Astrocyte of the hippocampus (primary cell): ENCODE results near the gene NEK6.

Experiments
- DNase-seq: peaks from one replicate; pipeline ENCODE4 v3.0.0; 2011; ENCODE audit warnings: low read depth, low spot score

Gene NEK6

DNA sequence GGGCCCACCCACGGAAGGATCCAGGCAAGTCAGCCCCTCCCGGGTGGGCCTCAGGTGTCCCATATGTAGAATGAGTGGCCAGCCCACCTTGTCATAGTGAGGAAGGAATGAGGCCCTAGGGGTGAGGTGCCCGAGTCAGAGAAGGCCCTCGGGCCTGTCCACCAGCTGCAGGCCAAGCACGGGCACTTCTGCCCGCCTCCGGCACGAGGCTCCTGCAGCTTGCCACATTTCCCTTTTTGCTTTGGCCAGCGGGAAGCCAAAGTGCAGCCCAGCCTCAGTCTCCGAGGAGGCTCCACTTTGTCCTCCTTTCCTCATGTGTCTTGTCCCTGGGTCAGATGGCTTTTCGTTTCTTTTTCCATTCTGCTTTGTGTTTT is 84.6 kb downstream of the NEK6 start:
- DNase-seq: no peak

DNA sequence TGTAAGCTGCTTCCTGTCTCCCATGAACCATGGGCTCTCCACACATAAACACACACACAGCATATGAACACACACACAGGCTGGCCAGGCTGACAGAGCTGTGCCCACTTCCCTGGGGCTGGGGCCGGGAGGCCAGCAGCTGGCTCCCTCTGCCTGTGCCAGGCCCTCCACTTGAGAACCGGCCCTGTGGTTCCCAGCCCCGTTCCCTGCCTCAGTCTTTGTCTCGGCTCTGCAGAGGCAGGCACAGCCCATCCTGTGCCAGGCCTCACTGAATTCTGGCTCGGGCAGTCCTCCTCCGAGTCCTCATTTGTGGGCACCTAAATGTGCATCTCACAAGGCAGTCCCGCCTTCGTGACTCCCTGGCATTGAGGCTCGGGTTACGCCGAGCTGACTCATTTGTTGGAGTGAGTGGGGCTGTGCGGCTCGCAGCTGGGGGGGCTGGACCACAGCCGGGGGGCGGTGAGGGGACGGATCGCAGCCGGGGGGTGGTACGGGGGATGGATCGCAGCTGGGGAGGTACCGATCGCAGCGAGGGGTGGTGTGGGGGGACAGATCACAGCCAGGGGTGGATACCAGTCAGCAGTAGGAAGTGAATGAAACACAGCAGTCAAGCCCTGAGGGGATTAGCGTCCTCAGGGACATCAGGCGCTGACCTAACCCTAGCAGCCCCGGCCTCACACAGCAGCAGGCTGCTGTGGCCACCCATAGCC is 85.2 kb downstream of the NEK6 start:
- peak; percentile 97 for DNase-seq

DNA sequence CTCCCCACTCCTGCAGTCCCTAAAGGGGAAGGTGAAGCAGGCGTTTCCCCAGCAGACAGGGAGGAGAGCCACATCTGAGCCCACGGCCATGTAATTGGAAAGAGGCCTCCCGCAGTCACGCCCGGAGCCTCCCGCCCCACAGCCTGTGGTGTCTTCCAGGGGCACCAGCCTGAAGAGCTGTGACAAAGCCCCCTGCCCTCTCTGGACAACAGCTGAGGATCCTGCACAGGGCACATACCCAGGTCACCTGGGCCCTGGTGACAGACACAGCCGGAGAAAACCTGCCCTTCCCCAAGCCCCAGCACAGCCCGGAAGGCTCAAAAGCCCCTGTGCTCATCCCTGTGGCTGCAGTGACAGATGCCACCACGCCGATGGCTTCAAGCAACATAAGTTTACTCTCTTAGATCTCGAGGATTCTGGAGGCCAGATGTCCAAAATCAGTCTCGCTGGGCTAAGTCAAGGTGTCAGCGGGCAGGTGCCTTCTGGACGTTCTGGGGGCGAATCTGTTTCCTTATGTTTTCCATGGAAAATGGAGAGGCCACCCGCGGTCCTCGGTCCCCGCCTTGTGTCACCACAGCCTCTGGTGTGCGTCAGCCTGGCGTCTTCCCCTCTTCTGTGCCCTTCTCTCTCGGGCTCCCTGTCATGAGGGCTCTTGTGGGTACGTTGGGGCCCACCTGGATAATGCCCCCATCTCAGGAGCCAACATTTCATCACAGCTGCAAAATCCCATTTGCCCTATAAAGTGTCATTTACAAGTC is 86.0 kb downstream of the NEK6 start:
- DNase-seq: no peak

DNA sequence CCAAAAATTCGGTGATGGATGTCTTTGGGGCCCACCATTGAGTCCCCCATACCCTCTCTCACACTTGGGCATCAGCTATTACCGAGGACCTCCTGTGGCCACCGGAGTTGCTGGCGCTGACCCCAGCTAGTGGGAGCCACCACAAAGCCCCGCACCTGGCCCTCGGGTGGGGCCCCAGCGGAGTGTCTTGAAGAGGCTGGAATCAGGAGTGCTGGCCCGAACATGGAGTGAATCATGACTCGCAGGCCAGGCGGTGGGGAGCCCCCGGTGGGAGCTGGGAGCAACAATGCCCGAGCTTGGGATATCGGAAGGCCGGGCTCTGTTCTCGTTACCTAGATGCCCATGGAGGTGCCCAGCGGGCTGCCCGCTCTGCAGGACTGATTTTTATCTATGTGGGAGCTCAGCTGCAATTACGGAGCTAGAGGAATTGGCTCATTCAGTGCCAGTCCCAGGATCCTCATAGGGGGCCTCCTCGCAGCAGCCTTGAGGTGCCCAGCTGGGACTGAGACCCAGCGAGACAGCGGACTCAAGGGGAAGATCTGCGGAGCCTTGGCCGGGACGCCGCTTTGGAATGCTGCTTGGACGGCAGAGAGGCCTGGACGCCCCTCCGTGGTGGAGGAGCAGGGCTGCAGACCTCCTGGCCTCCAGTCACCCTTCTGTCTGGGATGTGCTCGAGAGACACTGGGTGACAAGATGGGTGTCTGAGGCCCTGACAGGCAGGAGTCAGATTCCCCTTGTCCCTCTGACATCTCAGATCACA is 86.7 kb downstream of the NEK6 start:
- DNase-seq: no peak

DNA sequence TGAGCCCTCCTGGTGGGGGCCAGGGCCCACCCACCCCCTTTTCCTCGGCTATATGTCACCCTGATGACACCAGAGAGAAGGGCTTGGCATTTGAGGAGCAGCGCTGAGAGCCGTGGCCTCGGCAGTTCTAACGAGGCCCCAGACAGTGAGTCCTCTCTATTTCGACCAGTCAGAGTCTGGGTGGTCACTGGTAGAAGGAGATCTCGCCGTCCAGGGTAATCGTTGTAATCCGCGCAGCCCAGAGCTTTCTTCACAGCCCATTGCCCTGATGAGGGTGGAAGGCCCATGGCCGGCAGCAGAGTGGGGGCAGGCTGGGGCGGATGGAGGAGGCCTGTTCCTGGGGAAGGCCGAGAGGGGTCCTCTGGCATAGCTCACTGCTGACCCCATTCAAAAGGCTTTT is 87.3 kb downstream of the NEK6 start:
- DNase-seq: no peak

DNA sequence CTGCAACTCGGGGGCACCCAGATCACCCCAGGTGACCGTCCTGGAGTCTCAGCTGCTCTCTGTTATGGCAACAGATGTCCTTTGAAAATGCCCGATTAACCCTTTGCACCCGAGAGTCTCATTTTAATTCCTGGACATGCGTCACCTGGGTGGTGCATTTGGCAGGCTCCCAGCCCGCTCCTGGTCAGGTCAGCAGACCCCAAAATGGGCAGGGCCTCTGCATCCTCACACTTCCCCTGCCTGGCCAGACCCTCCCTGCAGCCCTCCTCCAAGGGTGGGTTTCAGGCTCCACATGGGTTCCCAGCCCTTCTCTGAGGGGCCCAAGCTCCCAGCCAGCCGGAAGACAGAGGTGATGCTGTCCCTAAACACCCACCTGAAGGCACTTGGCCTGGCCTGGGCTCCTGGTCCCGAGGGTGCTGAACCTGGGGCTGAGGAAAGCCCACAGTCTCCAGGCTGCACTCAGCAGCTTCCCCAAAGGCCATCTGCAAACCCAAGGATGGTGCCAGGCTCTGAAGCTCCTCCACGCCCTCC is 88.1 kb downstream of the NEK6 start:
- DNase-seq: no peak

DNA sequence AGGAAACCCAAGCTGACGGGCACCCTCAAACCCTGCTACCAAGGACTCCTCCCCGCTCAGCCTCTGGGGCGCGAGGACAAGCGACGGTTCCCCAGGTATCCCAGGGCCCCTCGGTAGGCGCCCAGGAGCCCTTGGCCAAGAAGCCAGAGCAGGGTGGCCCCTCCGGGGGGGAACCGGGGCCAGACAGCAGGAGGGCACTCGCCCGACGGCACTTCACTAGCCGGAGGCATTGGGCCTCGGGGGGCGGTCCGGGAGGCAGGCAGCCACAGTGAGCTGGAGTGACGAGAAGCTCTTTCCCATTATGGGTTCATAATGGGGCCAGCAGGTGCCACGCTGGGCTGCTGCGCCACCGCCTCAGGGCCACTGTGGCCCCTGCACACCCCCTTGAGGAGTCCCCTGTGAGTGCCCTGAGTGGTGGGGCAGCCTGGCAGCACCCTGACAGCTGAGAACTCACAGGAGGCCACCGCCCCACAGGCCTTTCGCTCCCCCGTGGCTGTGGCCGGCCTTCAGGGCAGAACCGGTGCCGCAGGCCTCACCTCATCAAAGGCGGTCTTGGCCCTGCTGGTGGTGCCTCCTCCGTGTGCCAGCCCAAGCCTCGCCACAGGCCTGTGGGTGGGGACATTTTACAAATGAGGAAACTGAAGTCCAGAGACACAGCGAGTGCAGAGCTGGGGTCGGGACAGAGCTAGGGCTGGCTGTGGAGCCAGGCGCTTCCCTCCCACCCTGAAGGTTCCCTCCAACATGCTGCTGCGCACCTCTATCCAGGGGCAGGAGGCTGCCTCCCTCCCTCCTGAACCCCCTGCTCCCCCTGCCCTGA is 88.8 kb downstream of the NEK6 start:
- DNase-seq: no peak

DNA sequence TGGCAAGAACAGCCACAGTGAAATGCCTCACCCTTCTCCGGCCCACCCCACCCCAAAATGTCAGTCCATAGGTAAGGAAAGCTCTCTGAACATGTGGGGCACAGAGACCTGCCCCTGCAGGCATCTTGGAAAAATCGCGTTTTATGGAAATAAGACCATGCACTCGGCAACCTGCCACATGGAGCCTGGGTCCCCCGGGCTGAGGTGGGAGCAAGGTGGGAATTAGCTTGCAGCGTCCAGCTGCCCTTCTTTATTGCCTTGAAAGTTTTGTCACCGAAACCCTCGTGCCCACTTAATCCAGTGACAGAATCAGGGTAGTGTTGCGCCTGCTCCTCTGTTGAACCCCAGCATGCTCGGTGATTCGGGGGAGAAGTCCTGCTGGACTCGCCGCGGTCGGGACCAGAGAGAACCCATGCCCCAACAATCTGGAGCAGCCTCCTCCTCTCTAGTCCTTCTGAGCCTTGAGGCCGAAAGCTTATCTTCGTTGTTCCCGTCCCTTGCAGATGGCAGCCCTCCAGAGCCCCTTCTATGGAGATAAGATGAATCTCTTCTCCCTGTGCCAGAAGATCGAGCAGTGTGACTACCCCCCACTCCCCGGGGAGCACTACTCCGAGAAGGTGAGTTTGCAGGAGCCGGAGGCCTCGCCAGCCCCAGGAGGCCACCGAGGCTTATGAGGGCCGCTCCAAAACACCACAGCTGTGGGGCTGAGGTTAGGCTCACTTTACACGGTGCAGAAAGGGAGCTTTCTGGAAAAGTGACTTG is 89.6 kb downstream of the NEK6 start:
- DNase-seq: no peak

DNA sequence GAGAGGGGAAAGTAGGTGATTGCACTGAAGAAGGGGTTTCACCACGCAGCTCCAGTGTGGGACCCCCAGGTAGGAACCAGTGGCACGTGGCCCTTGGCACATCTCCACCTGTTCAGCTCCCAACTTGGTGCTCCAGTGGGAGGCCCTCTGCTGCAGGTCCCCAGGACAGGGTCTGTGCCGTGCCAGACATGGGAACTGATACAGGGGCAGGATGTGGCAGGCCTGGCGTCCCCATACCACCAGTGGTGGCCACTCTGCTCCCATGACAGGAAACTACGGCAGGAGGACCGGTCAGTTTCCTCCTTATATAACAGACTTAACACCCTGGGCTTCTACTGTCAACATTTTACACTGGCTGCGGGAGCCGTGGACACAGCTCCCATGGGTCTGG is 90.2 kb downstream of the NEK6 start:
- no peak for DNase-seq

DNA sequence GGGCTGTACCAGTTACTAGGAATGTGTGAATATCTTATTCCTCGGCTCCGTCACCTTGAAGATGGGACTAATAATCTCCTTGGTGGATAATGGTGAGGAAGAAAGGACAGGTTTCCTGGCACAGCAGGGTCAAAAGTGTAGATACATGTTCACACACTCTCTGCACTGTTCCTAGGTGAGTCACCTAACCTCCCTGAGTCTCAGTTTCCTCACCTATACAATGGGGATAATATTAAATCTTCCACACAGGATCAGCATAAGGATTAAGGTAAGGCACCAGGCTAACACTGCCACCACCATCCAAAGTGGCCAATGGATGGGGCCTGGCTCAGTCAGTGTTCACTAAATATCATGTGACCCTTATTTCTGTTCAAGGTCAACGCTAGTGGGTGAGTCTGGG is 90.6 kb downstream of the NEK6 start:
- no peak for DNase-seq

DNA sequence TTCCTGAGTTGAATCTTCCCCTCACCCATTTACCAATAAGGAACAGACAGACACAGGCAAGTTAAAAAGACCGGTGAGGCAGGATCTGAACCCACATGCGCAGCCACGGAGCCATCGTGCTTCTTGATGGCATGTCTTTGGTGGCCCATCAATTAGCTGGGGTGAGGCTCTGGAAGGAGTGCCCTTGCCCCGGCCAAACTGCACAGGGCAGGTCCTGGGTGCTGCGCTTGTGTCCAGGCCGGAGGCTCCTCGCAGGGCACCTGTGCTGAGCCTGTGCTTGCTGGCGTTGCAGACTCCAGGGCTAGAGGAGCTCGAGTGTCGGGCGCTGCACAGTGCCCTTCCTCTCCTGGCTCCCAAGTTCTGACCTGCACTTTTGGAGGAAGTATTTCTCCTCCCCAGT is 91.1 kb downstream of the NEK6 start:
- DNase-seq: no peak

DNA sequence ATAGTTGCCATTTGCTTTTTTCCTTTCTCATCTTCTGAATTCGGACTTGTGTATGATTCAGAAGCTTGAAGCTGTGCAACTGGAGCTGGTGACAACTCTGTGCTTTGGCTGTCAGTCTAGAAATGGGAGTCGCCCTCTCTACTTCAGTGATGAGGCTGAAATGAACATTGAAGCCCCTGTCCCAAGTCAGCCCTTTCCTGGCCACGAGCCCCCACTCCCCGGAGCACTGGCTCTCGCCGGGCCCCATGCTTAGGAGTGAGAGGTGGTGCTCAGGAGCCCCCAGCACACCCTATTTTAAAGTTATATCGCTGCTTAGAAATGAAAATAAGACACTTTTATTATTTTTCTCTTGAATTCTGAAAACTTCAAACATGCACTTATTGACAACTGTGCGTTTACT is 91.5 kb downstream of the NEK6 start:
- DNase-seq: no peak

DNA sequence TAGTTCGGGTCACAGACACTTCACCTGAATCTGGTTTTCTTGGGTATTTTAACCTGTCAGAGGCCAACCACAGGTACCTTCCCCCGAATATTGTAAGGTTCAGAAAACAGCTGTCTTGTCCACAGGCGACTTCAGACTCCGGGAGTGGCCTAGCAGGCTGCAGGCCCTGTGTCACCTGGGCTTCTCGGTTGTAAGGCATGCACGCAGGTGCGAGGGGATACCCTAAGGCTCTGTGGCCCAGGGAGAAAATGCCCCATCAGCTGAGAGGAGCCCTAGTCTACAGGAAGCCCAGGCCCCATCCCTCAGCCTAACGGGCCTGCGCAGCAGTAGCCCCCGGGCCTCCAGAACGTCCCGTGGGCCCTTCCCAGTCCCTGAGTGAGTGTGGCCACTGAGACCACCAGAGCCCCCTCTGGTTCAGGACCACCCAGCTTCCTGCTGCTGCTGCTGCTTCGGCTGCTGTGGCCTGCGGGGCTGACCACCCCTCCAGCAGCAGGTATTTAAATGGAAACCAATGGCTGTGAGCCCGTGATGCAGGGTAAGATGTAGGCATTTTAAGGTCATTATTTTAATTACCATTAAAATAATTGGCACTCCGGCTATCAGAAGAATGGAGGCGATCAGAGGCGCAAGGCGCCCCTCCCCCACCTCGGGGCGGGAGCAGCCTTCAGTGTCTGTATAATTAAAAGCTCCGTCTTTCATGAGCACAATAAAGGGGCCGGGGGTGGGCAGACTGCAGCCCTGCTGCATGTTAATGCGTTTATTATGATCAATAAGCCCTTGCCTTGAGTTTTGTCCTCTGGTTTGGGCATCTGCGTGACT is 92.1 kb downstream of the NEK6 start:
- no peak for DNase-seq

DNA sequence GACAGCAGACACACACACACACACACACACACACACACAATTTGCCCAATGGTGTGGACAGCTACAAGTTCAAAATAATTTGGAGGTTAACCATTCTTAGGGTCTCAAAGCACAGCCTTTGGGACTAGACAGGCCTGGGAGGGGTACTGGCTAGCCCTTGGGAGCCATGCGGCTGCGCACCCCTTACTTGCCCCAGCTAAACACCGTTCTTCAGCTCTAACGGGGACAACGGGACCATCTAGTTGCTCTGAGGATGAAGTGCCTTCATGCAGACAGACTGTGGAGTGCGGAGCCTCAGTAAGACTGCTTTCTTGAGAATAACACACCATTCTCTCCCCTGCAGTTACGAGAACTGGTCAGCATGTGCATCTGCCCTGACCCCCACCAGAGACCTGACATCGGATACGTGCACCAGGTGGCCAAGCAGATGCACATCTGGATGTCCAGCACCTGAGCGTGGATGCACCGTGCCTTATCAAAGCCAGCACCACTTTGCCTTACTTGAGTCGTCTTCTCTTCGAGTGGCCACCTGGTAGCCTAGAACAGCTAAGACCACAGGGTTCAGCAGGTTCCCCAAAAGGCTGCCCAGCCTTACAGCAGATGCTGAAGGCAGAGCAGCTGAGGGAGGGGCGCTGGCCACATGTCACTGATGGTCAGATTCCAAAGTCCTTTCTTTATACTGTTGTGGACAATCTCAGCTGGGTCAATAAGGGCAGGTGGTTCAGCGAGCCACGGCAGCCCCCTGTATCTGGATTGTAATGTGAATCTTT is 92.9 kb downstream of the NEK6 start:
- DNase-seq: no peak

DNA sequence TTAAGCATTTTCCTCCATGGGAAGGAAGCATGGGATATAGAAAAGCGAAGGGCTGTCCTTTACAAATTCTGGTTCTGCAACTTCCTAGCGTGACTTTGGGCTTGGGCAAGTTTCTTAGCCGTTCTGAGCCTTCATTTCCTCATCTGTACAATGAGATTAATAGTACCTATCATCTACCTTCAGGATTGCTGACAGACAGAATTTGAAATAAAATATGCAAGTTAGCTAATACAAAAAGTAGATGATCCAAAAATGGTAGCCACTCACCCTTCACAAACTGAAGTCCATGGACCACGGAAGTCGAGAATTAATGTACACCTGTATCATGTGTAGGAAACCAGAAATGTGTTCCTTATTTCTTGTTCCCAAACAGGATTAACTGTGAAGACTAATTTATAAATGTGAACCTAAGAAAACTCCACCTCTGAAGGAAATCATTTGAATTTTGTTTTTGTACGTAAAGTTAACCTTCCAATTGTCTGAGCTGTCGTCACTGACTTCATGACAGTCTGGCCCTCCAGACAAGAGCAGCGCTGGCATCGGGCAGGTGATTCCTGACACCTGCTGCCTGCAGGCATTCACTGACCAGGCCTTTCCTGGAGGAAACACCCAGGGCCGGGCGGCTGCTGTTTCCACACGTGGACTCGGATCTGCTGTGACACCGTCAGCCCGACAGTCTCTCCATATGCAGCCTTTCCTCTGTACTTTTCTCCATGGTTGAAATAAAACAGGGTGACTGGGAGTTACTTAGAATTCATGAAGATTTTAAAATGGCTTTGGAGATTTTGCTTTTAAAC is 94.1 kb downstream of the NEK6 start:
- no peak for DNase-seq

DNA sequence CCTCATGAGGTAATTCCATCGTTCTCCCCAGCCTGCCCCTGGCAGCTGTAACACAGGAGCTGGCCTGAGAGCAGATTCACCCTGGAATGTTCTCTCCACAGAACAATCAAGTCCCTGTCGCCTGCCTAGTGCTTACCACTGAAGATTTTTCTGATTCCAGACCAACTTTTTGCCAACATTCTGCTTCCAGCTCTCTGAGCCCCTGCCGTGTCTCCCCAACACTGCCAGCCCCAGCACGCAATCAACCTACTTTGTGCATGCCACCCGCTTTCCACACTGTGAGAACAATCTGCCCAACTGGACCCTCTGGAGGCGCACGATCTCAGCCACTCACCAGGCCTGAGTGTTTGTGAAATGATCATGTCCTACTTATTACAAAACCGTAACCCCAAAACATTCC is 94.9 kb downstream of the NEK6 start:
- DNase-seq: no peak

DNA sequence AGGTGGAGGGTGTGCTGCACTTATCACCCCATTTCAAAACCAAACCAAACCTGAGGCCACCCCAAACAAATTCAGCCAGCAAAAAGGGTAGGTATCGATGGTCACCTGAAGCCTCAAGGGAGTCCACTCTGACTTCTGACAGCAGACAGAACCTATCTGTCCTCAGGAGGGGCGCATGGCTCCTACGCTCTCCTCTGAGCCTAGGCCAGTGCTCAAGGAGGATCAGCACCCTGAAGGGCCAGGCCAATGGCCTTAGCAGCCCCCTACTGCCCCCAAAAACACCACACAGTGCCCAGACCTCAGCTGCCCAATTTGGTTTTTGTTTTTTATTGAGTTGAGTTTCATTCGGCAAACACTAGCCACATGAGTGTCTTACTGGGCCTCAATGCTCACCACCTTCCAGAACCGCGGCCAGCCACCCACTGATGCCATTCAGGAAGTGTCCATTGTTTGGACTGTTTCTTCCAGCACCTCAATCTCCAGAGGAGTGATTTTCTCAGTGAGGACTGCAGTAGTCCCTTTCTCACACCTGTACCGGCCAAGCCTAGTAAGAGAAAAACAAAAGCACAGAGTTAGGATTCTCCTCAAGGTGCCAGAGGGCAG is 95.5 kb downstream of the NEK6 start:
- DNase-seq: no peak

DNA sequence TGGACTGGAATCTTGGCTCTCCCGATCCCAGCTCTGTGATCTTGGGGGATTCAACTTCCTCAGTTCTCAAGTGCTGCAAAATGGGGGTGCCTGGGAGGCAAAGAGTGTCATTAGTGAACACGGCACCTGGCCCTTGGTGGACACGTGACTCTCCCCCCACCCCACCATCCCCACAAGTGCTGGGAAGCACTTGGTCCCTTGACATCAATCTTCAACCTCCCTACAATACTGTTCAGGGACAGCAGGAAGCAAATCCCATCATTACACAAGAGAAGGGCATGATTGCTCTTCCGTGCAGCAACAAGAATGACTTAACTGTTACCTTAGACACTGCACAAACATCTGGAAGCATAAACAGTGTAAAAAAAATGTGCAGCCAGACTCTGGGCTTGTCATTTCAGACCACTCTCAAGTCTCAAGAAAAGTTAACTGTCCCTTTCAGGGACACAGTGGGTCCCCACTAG is 96.1 kb downstream of the NEK6 start:
- DNase-seq: no peak
